DLD1 (cell line): ENCODE data around the gene RASD2.

Experiments
- in situ Hi-C: cut with HindIII; loops from 2 replicates; pipeline ENCODE4 v1.10.0; 2017; ENCODE audit warnings: low sequenced_read_pairs

Gene RASD2

DNA sequence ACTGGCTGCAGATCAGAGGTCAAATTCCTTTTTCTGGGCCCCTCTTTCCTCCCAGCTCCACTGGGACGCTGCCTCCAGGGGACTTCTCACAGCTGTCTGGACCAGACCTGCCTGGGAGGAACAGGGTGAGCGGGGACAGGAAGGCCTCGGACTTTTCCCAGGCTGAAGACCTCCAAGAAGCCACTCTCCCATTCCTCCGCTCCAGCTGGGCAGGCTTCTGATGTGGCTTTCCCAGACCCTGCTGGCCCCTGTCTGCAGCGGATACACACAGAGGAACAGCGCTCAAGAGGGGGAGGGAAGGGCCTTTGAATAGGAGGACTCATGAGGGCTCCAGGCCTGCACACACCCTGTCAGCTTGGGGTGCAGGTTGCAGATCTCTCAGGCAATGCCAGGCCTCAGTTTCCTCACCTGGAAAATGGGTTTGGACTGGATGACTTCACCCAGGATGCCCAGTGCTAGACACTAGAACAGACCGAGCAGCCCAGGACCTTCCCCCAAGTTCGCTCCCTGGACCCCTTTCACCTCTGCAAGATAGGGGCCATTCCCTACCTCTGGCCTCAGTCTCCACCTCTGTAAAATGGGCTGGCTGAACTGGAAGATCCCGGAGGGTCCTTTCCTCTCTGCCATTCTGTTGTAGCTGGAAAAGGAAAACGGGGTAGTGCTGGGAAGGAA is 39.9 kb downstream of the RASD2 start:
- in situ Hi-C loops: no loop called here

DNA sequence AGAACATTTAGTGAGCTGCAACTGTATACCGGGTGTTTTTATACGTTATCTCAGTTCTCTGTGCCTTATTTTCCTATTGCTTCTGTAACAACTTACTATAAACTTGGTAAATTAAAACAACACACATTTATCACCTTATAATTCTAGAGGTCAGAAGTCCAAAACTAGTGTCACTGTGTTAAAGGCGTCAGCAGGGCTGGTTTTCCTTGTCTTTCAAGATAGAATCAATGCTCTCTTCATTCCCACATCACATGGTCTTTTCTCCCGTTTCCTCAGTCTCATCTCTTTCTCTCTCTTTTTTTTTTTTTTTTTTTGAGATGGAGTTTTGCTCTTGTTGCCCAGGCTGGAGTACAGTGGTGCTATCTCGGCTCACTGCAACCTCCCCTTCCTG is 40.4 kb downstream of the RASD2 start:
- in situ Hi-C loops: no loop called here

DNA sequence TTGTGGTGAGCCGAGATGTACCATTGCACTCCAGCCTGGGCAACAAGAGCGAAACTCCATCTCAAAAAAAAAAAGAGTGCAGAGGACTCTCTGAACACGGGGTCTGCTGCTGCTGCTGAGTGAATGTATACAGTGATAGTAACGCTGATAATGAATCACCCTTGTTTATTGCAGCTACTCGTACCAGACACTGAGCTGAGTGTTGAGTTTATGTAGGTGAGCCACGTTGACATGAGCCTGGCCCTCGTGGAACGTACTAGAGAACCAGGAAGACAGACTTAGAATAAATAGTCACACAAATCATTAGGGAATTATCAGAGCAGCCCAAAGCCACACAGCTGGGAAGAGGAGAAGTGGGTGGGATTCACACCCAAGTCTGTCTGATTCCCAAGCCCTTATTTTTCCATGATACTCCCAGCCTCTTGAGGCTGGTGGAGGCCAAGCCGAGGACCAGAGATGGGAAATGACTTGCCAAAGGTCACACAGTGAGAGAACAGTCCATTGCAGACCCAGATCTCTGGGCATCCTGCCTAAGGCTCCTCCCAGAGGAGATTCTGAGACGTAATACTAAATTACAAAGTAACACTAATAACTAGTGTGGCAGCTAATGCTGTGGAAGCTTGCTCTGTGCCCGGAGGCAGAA is 41.7 kb downstream of the RASD2 start:
- in situ Hi-C loops: no loop called here

DNA sequence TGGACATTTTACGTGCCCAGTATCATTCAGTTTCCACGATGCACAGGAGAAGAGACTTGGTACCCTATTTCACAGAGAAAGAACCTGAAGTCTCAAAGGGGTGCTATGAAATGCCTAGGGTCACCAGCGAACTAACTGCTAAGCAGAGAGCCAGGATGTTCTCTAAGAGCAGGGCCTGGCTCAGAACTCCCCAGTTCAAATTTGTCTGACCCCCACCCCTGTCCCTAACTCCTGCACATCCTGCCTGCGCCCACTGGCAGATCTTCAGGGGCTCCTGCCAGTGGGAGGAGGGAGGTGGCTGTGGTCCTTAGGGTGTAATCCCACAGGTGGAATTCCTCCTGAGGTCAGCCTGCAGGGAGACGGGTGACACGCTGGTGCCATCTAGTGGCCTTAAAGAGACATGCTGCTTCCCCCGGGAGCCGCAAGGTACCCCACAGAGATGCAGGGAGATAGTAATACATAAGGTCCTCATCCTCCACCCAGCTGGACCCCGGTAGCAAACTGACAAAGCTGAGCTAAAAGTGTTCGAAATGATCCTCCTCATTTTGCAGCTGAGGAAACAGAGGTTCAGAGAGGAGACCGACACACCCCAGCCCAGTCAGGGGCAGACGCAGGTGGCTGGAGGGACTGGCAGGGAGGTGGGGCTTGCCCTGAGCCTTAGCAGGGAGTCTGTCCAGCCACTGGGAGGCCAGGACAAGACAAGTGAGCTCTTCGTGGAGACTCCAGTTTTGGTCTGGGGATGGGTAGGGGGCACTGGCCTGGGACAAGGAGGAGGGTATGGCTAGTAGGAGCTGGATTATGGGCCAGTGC is 42.4 kb downstream of the RASD2 start:
- in situ Hi-C loops: no loop called here

DNA sequence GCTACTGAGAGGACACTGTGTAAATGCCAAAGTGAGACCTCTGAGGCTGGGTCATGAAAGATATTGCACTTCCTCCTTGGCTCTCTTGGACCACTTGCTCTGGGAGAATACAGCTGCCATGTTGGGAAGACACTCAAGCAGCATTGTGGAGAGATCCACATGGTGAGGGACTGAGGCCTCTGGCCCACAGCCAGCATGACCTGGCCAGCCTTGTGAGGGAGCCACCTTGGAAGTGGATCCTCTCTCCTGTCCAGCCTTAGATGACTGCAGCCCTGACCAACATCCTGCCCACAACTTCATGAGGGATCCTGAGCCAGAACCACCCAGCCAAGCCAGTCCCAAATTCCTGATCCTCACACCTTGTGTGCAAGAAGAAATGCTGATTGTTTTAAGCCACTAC is 46.1 kb downstream of the RASD2 start:
- in situ Hi-C loops: no loop called here

DNA sequence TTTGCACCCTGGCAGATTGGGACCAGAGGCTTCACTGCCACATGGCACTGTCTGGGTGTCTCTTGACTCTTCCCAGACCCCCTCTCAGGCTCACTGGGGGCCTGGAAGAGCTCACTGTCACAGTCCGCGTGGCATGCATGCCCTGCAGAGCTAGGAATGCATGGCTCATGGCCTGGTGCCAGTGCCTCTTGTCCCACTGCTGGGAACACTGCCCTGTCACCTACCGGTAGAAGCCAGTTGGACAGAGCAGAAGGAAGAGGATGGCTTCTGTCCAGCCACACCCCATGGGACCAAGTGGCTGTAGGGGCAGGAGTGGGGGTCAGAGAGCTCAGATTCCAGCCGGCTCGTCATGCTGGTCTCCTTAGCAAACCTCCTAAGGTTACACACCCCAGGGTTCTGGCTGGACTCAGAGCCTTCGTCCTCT is 46.8 kb downstream of the RASD2 start:
- in situ Hi-C loops: no loop called here

DNA sequence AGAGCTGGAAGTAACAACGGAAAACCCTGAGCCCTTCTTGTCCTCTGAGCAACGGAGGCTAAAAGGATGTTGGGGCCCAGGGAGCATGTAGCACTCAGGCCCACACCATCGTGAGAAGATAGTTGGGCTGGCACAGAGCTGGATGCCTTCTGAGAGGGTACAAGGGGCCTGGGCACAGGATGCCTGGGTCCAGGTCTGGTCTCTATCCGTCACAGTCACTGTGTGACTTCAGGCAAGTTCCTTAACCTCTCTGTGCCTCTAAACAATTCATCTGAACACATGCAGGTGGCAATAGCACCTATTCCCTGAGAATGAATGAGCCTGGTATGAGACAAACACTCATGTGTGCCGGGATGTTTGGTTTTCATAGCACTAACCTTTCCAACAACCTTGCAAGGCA is 47.3 kb downstream of the RASD2 start:
- in situ Hi-C loops: no loop called here

DNA sequence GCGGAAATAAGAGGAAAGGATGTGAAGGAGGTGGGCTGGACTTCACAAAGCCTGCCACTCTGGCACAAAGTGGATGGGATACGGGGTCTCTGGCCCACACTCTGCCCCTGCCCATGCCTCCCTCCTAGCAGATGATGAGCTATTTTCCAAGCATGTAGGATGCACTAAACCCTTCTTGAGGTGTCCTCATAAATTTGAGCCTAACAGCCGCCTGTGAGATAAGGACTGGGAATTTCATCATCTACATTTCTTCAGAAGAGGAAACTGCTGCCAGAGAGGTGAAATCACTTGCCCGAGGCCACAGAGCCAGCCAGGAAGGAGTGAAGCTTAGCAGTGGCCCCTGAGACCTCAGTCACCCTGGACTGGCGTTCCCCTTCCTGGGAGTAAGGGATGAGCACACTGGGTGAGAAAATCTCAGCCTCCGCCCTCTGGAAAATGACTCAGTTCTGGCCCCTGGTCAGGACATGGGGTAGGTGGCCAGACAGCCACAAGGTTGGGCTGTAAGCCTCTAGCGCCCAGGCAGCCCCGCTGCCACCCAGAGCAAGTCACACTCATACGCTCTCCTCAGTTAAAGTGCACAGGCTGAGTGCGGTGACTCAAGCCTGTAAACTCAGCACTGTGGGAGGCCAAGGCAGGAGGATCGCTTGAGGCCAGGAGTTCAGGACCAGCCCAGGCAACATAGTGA is 48.6 kb downstream of the RASD2 start:
- in situ Hi-C loops: no loop called here

DNA sequence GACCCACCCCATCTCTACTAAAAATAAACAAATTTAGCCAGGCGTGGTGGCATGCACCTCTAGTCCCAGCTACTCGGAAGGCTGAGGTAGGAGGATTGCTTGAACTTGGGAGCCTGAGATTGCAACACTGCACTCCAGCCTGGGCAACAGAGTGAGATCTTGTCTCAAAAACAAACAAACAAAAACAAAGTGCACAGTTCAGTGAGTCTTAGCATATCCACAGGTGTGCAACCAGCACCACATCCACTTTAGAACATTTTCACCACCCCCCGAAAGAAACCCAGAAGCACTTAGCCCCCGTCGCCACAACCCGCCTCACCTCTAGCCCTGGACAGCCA is 49.1 kb downstream of the RASD2 start:
- in situ Hi-C loops: no loop called here

DNA sequence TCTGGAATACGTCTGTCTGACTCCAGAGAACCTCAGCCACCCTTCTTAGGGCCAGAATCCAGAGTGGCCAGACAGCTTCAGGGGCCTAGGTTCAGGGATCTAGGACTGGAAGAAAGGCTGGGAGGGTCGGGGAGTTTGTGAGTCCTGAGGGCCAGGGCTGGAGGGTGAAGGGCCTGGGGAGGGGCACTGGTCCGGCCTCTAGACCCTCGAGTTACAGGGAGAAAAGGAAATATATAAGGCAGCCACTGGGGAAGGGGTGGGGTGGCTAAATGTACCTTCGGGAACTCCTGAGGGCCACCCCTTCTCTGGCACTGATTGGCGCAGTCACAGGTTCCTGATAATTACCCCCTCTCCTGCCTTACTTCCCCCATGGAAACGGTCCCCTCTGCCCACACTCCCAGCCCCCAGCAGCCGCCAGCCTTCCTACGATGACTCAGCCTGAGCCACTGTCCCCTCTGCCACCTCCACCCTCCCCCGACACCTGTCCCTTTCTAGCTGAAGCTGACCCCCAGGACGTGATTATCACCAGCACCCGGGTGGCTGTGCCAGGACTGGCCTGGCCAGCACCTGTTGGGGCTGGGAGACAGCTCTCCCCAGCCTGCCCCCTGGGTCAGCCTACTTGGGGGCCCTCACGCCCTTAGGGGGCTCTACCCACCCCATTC is 50.1 kb downstream of the RASD2 start:
- in situ Hi-C loops: no loop called here

DNA sequence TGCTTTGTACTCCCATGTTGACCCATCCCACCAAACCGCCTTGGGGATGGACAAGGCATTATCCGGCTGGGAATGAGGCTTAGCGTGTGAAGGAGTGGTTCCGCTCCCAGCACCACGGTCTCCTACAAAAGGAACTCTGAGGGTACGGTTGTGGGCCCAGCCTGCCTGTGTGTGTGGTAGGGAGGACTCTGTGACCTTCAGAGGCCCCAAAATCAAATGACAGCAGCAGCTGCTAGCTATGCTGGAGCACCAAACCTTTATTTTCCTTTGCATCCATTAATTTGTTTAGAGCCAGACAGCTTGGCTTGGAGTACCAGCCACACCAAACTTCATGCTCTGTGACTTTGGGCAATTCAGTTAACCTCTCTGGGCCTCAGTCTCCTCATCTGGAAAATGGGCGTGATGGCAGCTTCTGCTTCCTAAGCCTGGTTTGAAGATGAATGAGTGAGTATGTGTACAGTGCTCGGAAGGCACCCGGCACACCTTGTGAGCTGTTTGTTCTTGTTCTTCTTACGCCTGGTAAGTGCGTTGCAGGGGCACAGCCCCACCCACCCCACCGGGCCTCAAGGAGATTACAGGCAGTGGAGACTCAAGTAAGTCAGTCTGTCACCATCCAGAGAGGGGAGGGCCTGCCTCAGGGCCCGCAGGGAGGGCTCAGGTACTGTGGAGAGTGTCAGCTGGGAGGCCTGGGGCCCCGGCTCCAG is 51.2 kb downstream of the RASD2 start:
- in situ Hi-C loops: no loop called here

DNA sequence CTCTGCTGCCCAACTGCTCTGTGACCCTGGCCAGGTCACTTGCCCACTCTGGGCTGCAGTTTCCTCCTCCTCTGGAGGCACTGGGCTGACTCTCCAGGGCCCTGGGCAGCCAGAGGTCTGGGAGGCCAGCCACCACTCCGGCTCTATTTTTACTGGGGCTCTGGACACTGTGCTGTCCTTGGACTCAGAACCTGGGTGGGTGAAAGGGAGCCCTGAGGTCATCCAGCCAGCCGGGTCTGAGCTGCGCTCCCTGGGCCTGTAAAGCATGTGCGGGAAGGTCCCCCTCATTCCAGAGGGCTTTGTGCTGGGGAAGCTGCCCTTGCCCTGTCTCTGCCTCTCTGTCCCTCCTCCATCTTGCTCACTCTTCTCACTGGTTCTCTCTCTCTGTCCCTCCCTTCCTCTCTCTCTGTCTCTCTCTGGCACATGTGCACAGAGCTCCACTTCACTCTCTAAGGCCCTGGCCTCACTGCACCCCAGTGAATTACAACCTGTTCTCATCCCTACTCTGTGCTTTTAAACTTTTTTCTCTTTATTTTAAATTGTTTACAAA is 51.9 kb downstream of the RASD2 start:
- in situ Hi-C loops: no loop called here

DNA sequence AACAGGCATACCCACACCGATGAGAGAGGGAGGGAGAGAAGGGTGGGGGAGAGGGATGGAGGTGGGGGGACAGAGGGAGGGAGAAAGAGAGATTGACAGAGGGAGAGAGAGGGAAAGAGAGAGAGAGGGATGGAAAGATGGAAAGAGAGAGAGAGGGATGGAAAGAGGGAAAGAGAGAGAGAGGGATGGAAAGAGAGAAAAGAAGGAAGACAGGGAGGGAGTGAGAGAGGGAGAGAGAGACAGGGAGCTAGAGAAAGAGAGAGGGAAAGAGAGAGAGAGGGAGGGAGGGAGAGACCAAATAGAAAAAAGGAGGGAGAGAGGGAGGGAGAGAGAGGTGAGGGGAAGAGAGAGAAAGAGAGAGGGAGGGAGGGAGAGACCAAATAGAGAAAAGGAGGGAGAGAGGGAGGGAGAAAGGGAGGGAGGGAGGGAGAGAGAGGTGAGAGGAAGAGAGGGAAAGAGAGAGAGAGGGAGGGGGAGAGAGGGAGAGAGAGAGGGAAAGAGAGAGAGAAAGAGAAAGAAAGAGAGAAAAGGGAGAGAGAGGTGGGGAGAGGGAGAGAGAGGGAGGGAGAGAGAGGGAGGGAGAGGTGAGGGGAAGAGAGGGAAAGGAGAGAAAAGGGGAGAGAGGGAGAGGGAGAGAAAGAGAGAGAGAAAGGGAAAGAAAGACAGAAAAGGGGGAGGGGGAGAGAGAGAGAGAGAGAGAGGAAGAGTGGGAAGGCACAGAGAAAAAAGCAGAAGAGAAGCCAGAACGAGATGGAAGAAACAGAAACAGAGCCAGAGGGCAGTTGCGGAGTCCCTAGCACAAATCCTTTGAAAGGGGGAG is 52.6 kb downstream of the RASD2 start:
- in situ Hi-C loops: no loop called here

DNA sequence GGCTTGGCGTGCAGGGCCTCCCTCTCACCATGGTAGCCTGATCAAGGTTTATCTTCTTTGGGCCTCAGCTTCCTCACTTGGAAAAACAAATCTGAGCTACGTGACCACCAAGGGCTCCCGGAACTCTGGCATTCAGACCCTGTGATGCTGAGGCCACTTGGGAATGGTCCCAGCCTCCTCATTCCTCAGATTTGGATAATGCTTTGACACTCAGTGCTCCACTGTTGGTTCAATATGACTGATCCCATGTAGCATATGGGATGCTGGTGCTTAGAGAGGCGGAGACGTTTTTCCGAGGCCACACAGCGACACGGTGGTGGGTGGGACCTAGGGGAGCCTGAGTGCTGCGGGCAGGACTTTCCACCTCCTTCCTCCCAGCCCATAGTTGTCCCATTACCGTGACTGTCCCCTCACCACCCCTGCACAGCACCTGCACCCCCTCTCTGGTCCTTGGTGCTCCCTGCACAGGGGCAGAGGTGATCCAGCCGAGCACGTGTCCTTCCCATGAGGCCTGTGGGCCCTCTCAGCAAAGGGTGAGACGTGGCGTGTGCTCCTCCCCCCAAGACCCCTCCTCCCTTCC is 53.4 kb downstream of the RASD2 start:
- in situ Hi-C loops: no loop called here

DNA sequence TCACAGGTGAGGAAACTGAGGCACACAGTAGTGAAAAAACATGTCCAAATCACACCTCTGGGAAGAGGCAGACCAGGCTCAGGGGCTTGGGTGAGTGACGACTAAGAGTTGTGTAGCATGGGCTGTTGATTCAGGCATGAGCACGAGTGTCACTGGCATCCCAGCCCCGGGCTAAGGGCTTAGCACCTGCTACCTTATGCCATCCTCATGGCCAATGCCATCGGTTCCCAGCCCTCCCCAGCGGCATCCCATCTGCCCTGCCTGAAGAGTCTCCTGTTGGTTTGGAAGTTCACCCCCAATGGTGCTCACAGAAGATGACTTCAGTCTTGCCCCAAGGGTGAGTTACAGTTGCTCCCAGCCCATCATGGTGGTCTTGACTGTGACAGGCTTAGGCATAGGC is 54.1 kb downstream of the RASD2 start:
- in situ Hi-C loops: no loop called here

DNA sequence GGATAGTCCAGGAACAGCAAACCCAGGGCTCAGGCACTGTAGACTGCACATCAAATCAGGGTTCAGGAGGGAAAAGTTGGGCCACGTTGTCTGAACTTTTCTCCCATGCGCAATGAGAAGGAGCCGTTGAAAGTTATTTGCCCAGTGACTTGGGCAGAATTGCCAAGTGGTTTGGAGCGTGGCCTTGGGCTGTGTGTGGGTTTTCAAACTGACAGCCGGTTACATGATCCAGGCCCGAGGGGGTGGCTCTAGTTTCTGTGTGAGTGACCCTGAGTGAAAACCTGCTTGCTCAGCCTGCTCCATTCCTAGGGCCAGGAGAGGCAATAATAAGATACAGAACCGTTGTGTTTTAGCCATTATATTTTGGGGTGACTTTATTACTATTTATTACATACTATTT is 56.2 kb downstream of the RASD2 start:
- in situ Hi-C loops: no loop called here

DNA sequence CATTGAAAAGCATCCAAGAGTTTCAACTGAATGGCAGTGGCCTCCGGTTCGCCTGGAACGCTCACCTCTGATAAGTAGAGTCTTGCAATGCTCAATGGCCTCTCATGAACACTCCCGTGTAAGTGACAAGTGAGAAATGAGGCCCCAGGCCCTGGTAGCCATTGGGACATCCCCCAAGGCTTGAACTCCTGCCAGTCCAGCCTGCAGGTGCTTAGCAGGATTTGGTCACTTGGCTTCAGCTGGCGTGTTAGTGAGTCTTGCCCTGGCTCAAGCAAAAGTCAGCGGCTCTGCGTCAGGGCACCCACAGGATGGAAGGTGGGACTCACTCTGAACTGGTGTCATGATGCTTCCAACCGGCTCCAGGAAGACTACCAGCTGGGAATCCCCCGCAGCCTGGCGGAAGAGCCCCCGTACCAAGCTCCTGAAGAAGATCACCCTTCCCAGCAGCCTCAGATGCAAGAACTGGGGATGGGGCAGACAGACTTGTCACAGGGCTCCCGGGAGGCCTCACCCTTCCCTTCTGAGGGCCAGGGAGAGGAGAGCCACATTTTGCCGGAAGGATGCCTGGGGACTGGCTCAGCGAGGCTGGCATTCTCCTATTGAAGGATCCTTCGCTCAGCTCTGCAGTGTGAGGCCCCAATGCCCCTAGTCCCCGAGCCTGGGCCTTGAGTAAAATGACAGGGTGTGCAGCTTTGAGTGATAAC is 57.2 kb downstream of the RASD2 start:
- in situ Hi-C loops: no loop called here

DNA sequence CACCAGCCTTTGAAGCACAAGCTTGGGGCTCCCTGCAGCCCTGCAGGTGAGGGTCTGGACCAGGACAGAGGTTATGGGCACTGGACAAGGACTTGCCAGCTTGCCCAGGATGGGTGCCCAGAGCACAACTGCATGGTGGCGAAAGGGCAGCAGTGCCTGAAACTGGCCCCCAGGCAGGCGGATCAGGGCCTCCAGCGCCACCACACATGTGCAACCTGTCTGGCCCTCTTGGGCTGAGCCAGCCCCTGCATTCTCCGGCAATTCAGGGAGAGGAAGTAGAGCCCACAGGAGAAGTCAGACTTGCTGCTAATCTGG is 57.7 kb downstream of the RASD2 start:
- in situ Hi-C loops: no loop called here

DNA sequence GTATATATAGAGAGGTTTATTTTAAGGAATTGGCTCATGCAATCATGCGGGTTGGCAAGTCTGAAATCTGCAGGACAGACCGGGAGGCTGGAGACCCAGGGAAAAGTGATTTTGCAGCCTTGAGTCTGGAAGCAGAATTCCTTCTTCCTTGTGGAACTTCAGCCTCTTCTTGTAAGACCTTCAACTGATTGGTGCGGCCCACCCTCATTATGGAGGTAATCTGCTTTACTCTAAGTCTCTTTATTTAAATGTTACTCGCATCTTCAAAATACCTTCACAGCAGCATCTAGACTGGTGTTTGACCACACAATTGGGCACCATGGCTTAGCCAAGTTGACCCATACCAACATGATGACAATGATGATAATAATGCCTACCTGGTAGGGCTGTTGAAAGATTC is 58.7 kb downstream of the RASD2 start:
- in situ Hi-C loops: no loop called here
